Measurements from ENCODE around the gene UFSP2.

UFSP2 gene, protein sequence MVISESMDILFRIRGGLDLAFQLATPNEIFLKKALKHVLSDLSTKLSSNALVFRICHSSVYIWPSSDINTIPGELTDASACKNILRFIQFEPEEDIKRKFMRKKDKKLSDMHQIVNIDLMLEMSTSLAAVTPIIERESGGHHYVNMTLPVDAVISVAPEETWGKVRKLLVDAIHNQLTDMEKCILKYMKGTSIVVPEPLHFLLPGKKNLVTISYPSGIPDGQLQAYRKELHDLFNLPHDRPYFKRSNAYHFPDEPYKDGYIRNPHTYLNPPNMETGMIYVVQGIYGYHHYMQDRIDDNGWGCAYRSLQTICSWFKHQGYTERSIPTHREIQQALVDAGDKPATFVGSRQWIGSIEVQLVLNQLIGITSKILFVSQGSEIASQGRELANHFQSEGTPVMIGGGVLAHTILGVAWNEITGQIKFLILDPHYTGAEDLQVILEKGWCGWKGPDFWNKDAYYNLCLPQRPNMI

DNA sequence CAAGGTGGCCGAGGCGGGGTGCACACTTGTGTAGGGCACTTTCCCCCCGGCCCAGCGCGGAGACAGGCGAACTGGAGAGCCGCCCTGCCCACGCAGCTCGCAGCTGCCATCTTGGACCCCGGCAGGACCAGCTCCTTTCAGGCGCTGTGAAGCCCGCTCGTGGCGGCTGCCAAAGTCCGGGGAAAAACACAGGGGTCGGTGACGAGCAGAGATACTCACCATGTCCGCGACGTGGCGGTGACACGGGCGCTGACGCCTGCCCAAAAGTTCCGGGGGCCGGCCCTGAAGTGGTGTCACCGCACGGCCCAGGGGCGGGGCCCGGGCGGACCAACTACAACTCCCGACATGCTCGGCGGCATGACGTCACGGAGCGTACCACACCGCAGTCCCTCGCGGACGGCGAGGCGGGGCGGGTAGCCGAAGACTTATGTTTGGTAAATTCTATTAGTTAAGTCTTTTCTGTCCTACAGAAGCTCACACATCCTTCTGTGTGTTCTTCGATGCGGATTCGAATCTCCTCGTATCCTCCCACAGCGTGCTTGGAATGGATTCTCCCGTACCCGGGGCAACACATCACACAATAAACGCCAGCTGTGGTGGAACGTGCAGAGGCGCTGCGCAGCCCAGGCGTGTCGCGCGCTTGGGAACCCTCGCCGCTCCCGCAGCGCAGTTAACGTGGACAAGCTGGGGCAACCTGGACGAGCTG is at the start of gene UFSP2:
TSS of gene UFSP2 (minus strand) at position 318 of the 706 bp plus-strand sequence. CDS start at position 222, 96 bp downstream.
- peak; percentile 78 to 81 for DNase-seq (ENCODE audit: low read depth in 2 of 2)

DNA sequence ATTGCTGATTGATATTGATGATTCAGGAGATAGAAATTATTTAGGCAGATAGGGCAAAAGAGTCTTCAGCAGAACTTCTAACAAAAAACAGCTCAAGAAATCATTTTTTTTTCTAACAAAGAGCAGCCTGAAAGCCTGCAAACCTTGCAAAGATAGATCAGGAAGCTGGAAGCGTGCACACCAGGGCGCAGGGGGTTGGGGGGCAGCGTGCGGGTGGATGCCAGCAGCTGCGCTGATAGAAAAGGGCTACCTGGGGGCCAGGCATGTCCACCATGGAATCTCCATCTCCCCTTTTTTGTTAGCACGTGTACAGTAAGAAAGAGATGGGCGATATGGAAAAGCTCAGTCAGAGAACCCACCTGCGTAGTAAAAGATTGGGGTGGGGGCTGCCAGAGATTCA is 47.5 kb upstream of the UFSP2 start:
- DNase-seq (ENCODE audit: low read depth in 2 of 2): no peak

DNA sequence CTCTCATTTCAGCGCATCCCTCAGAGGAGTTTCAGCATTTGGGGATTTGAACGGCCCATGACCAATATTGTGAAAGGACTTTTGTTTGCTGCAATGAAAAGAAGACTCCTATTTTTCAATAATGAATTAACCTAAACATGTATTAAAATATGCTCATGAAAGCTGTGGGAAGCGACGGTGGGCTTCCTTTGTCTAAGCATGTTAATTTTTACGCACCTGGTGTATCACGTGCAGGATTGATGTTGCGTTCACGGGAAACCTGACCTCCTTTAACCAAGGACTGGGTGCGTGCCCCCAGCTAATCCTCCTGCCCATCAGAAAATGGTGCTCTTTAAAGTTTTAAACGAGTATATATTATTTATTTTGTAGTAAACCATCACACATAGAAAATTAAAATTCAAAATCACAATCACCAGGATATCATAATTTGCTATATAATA is 46.4 kb upstream of the UFSP2 start:
- DNase-seq (ENCODE audit: low read depth in 2 of 2): no peak

DNA sequence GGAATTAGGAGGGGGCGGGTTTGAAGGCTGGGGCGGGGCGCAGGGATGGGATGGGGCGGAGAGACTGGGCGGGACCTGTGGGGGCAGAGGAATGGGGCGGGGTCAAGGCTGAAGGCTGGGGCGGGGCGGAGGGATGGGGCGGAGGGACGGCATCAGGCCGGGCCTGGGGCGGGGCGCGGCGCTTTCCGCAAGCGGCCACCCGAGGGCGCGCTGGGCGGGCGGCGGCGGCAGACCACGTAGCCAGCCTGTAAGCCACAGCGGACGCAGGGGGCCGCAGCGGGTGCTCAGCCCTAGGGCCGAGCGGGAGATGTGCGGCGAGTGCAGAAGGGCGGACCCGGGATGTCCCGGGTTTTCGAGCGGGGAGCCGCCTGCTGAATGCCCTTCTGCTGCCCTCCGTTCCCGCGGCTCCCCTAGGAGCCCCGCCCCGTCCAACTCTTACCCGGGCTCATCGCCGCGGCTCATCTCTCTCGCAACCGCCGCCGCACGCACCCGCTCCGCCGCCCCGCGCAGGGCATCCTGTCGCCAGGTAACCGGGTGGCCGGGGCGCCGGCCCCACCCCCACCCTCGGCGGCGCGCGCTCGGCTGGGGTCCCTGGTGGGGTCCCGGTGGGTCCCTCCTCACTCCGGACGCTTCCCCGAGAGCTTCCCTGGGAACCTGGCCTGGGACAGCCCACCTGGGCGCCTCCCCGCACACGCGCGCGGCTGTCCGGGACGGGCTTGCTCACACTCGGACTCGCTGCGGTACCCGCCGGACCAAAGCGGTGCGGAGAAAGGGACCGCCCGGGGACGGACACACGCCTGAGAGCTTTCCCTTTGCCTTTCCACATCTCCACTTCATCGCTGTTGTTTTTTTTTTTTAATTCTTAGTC is 45.7 kb upstream of the UFSP2 start, which contains the start of gene CCDC110:
TSS of gene CCDC110 (minus strand) at position 499 of the 868 bp plus-strand sequence. CDS start at position 449, 50 bp downstream.
- DNase-seq (ENCODE audit: low read depth in 2 of 2): peak; percentile 79 to 83

DNA sequence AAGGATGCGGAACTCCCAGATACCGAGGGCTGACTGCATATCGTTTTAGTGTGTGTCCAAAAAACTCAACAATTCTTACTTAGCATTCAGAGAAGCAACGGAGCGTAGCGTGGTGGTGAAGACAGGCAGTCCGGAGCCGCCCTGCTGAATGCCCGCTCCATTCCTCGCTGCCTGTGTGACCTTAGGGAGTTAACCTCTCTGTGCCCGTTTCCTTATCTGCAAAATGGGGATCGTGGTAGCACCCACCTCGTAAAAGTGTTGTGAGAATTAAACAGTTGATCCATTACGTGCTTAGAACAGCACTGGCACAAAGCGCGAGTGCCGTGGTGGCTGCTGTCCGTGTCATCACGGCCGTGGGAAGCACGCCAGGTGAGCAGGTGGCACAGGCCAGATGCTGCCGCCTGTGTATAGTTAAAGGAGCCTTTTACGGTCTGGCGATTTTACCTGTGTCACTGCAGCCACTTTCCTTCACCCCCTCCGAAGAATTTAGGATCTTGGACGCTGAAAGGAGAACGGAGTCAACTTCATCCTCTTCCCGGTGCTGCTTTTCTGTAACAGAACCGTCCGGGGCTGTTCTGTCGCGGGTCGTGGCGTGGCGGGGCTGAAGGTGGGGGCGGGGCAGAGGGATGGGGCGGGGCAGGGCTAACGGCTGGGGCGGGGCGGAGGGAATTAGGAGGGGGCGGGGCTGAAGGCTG is 44.9 kb upstream of the UFSP2 start:
- no peak for DNase-seq (ENCODE audit: low read depth in 2 of 2)

DNA sequence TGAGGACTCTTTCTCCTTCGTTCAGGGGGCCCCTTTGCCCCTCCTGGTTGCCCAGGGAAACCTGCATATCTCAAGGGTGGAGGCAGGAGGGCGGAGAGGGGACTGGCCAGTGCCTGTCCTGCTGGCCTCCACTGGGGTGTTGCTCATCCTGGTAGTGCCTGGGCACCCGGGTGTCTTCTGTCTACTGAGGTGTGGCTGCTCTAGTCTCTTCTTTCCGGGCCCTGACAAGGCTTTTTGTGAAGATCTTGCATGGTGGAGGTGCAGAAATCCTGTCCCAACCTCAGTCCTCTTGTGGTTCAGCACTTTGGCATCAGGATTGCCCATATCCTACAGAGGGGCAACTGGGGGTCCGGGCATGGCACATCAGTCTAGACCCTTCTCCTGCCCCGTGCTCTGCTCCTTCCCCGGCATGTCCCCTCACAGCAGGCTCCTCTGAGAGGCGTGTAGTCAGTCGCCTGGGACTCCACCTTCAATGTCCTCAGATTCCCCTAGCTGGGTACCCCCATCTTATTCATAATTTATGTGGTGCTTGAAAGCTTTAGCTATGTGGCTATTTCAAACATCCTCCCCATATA is 43.9 kb upstream of the UFSP2 start:
- no peak for DNase-seq (ENCODE audit: low read depth in 2 of 2)

DNA sequence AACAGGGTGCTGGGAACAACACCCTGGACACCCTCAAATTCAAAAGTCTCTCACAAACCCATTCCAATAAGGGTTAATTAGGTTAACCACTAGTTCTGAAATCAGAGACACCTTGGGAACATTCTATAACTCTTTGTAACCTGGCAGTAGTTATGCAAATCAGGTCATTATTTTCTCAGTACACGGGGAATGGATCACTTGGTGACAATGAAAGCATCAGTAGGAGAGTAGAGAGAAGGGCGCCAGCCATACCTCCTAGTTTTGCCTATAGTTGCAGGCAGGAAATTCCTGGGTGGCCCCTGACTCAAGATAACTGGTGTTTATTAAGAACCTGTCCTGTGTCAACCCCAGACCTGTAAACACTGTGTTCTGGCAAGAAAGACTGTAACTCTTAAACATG is 43.2 kb upstream of the UFSP2 start:
- DNase-seq (ENCODE audit: low read depth in 2 of 2): no peak

DNA sequence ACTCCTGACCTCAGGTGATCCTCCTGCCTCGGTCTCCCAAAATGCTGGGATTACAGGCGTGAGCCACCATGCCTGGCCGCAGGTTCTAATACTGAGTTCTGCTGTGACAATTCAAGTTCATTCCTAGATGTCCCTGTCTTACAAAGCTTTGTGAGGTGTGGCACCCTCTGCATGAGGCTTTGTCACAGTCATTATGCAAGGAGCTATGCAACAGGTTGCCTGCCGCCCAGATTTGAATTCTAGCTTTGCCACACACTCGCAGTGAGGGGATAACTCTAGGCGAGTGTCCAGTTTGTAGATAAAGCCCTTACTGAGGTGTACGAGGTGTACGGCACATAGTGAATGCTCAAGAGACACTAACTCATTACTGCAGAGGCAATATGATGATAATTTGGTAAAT is 42.2 kb upstream of the UFSP2 start:
- DNase-seq (ENCODE audit: low read depth in 2 of 2): no peak

DNA sequence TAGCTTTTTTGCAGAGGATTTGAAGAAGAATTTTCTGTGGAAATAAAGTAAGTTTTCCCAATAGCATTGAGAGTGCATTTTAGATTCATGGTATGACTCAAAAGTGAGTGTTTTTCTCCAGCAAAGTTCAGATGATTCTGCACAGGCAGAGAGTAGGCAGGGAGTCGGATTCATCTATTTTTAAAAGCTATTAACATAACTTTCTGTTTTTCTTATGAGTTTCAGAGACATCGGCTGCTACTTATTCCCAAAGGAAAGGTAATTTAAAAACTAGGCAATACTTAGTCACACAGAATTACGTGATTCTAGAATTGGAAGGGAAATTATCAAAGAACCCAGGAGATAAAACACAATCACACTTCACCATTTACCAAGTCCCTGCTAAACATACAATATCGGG is 41.3 kb upstream of the UFSP2 start:
- no peak for DNase-seq (ENCODE audit: low read depth in 2 of 2)

DNA sequence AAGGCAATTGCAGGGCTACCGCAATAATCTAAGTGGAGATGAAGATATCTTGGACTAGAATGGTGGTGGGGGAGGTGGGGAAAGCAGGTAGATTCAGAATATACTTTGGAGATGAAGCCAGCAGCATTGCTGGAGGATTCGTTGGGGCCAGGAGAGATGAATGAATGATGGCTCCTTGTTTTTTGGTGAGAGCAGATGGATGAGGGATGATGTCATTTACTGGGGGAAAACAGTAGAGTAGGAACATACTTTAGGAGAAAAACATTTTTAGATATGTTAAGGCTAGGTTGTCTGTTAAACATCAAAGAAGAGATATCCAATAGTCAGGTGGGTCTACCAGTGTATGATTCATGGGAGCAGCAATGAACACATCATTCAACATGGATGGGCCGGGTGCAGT is 39.9 kb upstream of the UFSP2 start:
- no peak for DNase-seq (ENCODE audit: low read depth in 2 of 2)

DNA sequence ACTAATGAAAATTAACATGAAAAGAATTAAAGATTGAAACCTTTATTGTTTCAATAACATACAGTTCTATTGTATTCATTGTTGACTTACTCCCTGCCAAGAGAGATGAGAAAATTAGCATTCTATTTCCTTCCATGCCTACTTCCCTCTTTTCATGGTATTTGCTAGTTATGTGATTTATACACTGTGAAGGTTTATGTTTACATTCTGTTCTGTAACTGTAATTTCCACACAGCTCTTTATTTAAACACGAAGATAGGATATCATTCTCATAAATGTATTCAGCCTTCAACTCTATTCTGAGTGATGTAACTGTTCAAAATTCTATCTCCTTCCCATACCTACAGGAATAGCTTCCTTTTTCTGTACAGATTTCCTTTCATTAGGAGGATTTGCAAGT is 39.1 kb upstream of the UFSP2 start:
- no peak for DNase-seq (ENCODE audit: low read depth in 2 of 2)

DNA sequence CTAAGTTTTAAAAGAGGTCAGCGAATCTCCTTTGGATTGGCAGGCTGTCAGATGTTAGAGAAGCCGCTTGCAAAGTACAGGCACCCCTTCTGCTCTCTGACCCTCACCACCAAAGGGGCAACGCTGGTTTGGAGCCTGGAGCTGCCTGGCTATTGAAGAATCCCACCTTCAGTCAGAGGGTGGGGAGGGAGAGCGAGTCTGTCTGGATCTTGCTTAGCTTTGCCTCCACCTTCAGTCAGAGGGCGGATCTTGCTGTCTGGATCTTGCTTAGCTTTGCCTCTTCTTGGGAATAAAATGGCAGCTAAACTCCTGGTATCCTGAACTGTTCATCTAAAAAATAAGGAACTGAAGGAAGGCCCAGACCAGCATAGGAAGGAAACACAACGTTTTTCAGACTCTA is 38.4 kb upstream of the UFSP2 start:
- no peak for DNase-seq (ENCODE audit: low read depth in 2 of 2)

DNA sequence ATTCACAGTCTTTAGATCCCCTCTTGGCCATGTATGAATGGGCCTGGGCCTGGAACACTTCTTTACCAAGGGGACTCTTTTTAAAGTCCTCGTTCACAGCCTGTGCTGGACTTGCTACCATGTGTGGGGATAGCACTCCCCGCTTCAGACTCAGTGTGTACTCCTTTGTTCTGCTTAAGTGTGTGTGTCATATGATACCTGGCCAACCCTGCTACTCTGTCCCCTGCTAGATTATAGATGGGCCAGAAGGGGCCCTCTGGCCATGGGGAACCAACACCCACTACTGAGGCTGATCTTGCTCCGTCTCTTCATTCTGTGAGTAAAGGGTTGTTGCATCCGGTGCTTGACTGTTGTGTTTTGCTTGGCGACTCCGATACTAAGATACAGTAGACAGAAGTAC is 37.8 kb upstream of the UFSP2 start:
- DNase-seq (ENCODE audit: low read depth in 2 of 2): no peak

DNA sequence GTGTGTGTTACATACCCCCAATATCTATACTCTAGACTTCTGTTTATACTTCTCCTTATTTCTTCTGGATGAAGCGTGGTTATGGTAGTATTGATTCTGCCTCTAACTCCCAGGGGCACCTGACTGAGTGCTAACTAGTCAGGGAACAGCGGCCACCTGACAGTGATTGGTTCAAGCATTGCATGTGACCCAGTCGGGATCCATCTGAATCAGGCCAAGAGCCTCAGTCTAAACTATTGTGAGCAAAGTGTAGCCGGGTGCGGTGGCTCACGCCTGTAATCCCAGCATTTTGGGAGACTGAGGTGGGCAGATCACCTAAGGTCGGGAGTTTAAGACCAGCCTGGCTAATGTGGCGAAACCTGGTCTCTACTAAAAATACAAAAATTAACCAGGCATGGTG is 35.8 kb upstream of the UFSP2 start:
- DNase-seq (ENCODE audit: low read depth in 2 of 2): no peak

DNA sequence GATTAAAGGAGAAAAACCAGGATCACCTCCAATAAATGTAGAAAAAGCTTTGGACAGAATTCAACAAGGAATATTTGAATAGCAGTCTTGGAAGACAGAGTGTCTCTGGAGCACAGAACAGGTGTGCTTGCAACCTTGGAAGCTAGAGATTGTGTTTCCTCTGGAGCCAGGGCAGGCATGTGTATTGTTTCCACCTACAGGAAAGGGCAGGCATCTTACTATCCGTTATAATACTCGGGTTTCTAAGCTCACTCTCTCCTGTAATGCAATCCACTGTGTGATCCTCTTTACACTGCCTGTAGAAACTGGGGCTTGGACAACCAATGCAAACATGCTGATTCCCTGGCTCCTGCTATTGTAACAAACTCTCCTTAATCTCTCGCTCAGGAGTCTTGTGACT is 31.4 kb upstream of the UFSP2 start:
- DNase-seq (ENCODE audit: low read depth in 2 of 2): no peak

DNA sequence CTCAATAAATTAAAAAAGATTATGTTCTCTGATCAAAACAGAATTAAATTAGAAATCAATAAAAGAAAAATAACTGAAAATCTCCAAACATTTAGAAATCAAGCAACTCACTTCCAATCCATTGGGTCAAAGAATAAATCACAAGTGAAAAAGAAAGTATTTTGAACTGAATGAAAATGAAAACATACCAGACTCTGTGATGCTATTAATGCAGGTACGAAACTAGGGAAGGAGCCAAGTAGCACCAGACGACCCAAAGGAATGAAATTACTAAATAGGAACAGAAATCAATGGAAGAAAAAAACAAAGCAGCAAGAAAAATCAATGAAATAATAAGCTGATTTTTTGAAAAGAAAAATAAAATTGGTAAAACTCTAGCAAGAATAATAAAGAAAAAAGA is 30.4 kb upstream of the UFSP2 start:
- no peak for DNase-seq (ENCODE audit: low read depth in 2 of 2)

DNA sequence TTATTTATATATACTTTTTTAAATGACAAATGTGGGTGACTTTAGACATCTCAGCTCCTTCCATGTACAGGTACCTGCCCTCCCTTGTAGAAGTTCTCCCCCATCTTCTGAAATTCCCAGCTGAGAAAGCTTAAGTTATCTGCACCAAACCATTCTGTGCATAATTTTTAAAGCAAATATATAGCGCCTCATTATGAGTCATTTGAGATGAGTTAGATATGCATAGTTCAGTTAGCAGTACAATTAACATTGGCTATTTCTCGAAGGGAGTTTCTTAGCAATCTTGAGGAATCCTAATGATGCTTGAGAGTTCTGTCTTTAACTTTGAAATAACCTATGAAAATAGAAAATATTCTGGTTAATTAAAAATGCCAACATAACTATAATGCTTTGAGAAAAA is 19.4 kb upstream of the UFSP2 start:
- DNase-seq (ENCODE audit: low read depth in 2 of 2): no peak

DNA sequence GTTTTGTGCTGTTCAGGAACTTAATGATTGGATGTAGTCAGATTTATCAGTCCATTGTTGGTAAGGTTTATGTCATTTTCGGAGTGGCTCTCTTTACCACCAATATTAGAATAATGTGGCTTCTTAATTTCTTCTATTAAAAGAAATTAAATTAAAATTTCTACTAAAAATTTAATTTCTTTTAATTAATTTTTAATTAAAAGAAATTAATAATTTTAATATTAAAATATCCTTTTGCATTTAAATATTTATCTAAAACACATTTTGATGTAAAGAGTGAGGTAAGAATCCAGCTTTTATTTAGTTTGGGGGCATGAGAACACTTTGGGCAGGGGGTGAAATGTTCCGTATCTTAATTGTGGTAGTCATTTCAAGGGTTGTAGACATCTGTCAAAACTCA is 15.7 kb upstream of the UFSP2 start:
- DNase-seq (ENCODE audit: low read depth in 2 of 2): no peak

DNA sequence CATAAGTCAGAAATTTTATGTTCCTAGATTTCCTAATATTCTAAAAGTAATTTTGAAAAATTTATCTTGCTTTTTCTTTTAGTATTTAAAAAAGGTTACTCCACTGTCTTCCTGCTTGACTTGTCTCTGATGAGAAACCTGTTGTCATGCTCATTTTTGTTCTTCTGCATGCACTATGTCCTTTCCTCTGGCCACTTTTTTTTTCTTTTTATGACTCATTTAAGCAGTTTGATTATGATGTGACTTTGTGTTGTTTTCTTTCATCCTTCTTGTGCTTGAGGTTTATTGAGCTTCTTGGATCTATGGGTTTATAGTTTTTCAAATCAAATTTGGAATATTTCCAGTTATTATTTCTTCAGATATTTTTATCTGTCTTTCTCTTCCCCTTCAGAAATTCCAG is 12.0 kb upstream of the UFSP2 start:
- no peak for DNase-seq (ENCODE audit: low read depth in 2 of 2)

DNA sequence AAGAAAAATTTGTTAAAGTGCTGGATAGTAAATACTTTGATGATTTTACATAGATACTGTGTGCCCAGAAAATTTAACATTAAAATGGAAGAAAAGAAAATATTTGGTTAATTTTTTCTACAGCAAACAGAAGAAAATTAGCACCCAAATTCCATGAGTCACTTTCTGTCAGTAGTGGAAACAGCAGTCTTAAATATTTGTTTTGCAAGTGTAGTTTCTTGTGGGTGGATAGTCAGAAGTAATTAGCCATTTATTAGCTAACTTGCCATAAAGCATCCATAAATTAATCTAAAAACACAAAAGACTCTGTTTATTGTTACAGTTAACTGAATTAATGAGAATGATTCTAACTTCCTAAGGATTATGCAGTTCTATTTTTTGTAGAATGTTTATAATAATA is 9.7 kb upstream of the UFSP2 start:
- no peak for DNase-seq (ENCODE audit: low read depth in 2 of 2)

DNA sequence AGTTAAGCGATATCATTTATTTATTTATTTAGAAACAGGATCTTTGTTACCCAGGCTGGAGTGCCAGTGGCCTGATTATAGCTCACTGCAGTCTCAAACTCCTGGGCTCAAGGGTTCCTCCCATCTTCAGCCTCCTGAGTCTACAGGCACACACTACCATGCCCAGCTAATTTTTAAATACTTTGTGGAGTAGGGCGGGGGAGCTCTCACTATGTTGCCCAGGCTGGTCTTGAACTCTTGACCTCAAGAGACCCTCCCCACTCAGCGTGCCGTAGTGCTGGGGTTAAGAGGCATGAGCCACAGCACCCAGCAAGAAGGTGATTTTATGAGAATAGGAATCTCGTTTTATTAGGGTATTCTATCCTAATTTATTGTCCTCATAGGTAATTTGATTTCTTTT is 3.9 kb upstream of the UFSP2 start:
- no peak for DNase-seq (ENCODE audit: low read depth in 2 of 2)
